IPS-11a (cell line): ENCODE measurements around the gene FOXP1.
"Not testable (repeated sequence)": the region's sequence is repeated elsewhere in the genome, so short reads cannot be mapped to it uniquely, and the experiment has no call there.

ENCODE experiments used
- H3K4me3 ChIP-seq: one replicate; pipeline ENCODE4 v1.5.1; 2013; ENCODE audit warnings: low read depth, low read length, control low read depth

FOXP1 gene

DNA sequence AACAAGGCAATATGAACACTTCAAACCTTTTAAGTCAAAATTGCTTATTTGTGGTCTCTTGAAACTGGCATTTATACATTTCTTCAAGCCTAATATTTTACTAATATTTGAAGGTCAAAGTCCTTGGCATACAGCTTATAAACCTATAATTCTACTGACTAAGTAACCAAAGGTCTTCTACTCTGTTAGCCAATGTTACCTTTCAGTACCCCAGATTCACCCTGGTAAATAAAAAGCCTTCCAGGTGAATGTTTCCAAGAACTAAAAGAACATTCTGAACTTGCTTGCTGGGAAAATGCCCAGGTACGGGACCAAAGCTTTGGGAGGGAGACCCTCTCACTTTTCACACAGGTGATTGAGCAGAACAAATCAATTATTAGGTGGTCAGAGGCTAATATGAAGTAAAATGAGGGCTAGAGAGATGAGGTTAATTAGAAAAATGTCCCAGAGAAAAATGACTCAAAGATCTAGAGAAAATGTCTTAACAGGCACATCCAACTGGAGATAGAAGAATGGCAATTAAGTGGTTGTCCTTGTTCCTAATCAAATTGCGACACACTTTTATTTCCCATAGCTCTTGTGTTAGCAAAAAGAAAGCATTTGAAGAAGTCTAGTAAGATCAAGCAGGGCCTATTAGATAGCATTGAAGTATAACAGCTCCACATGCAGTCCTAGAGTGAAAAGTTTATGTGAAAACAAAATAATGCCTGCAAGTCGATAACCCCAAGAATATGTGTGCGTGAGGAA, 232.0 kb downstream of the FOXP1 start:
- H3K4me3 ChIP-seq, result no peak overlapping the region

DNA sequence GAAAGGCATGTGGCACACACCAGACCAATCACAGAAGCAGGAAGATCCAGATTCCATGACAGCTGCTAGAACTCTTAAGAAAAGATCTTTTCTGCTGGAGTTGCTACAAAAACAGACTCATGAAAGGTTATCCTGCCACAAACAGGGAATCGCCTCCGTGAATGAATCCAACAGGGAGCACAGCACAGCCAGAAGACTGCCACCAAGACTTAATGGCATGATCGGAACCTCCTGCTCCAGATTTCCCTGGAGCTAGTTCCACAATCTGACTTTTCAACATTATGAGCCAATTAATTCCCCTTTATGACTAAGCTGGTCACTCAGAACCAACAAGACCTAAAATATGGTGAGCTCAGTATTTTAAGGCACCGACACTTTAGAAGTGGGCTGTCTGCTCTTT, 232.5 kb downstream of the FOXP1 start:
- H3K4me3 ChIP-seq, result no peak overlapping the region

DNA sequence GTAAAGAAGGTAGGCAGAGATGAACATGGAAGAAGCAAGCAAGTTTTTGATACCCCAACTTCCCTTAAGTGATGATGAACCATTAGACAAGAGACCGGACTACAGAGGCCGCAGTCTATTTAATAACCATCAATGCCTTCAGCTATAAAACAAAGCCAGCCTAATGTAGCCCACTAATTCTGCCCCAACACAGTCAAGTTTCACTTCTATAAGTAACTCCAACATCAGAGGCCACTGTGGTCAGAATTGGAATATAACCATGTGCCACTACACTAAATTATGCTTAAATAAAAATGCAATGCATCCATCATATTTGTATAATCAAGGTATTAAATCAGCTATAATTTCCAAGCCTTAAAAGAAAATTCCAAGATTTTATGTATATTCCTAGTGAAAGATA, 234.7 kb downstream of the FOXP1 start:
- no peak overlapping the region for H3K4me3 ChIP-seq

DNA sequence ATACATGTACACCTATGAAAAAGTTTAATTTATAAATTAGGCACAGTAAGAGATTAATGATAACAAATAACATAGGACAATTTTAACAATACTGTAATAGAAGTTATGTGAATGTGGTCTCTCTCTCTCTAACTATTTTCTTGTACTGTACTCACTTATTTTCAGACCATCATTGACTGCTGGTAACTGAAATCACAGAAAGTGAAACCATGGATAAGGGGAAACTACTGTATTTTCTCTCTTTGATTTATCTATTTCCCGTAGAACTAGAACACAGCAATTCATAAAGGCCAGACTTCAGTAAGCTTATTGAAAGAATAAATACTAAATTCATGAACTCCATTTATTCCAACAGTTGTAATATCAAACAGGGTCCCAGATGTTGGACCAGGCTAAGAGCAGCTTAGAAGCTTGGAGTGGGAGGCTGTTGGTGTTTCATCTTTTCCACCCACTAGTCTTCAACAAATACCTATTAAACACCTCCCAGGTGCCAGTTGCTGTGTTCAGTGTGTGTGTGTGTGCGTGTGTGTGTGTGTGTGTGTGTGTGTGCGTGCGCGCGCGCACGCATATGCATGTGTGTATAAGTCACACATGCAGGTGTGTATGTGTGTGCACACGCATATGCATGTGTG, 235.4 kb downstream of the FOXP1 start:
- no peak overlapping the region for H3K4me3 ChIP-seq

DNA sequence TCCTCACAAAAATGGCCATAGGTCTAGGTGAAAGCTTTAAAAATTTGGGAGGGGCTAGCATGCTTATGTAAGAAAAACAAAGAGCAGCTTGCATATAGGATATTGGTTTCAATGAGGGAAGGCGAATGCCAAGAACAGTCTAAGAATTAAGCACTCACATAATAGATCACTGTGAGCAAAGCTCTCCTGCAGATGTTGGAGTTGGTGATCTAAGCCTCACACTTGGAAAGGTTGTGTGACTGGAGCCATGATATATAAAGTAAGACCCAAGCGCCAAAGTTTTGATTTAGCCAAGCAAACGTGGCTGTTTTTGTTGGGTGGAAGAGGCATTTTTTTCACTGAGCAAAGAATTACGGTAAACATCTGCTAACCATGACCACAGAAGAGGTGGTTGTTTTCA, 237.5 kb downstream of the FOXP1 start:
- H3K4me3 ChIP-seq, result no peak overlapping the region

DNA sequence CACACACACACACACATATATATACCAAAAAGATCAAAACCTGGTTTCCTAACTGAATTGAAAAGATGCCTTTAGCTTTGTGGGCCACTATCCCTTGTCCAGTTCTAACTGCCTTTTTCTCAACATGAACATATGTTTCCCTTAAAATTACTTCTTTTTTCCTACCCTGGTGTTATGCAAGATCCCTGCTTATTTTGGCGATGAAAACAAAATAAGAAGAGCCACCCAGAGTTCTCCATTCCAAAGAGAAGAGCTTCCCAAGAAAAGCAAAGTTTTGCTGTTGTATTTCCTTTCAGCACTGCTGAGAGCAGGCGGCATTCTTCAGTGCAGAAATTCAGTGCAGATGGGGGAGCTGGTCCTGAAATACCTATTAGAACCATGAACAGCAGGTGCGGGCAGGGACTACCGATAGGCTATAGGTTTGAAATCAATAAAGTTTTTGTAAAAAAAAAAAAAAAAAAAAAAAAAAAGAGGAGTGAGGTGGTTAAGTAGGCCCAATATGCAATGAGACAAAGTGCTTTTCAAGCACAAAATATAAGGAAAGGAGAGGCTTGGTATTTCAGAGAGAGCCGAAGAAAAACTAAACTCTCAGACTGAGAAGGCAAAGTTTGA, 238.0 kb downstream of the FOXP1 start:
- no peak overlapping the region for H3K4me3 ChIP-seq

DNA sequence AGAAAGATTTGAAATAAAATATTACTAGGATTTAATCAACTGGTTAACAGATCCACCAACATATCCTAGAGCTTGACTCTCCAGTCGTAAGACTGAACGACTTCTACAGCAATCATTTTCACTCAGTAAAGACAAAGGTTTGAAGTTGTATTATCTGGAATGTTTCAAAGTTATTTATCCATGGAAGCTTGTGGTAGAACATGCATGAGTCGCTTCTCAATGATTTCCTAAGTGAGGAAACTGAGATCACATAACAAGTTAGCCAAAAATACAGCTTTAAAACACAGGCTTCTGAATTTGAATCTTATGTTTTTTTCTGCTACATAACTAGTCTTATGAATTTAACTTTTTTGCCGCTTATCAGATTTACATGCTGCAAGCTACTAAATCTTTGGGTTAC, 241.8 kb downstream of the FOXP1 start:
- no peak overlapping the region for H3K4me3 ChIP-seq

DNA sequence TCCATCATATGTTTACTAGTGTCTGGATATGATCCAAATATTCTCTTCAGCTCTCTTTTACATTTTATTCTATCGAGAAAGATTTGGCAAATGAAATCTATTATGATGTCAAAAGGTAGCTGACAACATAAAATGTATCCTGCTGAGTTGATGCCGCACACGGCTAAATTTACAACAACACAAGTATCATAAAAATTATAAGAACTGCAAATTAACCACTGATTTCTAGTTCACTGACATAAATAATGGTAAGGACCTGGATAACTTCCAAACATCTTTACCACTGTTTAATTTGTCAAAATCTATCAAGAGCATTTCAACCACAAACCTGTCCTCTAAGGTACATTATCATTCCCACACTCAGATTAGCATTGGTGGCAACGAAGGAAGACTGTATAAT, 244.5 kb downstream of the FOXP1 start:
- H3K4me3 ChIP-seq, result no peak overlapping the region

DNA sequence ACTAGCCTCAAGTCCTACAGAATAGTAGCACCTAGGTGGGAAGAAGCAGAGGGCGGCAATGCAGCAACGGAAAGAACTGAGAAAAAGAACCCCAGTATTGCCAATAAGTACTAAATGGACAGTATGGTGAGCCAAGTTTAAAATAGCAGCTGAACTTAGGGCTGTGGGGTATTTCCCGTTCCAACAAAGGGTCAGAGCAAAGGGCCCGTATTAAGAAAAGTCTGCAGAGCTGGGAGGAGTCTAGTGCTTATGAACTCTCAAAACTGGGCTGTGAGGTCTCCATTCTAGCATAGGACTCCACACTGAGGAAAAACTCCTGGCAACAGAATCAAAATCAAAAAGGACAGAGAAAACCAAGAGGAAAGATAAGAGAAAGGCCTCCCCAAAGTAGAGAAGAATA, 250.7 kb downstream of the FOXP1 start:
- no peak overlapping the region for H3K4me3 ChIP-seq

DNA sequence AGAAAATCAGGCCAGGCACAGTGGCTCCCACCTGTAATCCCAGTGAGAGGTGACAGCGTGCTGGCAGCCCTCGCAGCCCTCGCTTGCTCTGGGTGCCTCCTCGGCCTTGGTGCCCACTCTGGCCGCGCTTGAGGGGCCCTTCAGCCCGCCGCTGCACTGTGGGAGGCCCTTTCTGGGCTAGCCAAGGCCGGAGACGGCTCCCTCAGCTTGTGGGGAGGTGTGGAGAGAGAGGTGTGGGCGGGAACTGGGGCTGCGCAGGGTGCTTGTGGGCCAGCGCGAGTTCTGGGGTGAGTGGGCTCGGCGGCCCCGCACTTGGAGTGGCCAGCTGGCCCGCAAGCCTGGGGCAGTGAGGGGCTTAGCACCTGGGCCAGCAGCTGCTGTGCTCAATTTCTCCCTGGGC, 252.6 kb downstream of the FOXP1 start:
- no peak overlapping the region for H3K4me3 ChIP-seq

DNA sequence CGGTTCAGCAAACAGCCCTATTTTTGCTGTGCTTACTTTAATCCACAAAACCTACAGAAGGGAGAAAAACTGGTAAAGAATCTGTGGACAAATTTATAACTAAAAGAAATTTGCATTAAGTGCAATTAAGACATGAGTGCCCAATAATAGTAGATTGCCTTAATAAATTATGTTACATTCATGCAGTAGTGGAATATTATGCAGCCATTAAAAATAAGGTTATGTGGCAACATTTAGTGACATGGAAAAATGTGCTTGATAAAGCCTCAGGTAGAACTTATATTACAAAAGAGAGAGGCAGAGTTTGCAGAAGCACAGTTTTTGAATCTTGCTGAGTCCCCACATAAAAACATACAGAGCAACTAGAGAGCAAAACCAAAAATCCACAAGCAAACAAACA, 253.0 kb downstream of the FOXP1 start:
- no peak overlapping the region for H3K4me3 ChIP-seq

GRCh38 chr3:71329817-71330216, 253.7 kb downstream of the FOXP1 start:
- H3K4me3 ChIP-seq, result no peak overlapping the region

GRCh38 chr3:71328926-71329325, 254.6 kb downstream of the FOXP1 start:
- H3K4me3 ChIP-seq, result no peak overlapping the region

DNA sequence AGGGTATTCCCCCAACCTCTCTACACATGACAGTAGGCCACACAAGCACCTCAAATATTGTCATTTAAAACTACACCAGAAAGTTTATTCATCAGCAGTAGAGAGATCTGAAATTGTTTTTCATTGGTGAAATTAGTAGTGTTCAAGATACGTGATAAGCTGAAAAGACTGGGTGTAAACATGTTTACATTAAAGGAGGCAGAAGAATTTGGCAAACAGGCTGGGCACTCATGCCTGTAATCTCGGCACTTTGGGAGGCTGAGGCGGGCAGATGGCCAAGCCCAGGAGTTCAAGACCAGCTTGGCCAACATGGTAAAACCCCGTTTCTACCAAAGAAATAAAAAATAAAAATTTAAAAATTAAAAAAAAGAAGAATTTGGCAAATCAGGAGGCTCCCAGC, 255.6 kb downstream of the FOXP1 start:
- H3K4me3 ChIP-seq, result no peak overlapping the region

GRCh38 chr3:71325715-71326114, 257.8 kb downstream of the FOXP1 start:
- H3K4me3 ChIP-seq, result no peak overlapping the region

GRCh38 chr3:71324224-71324623, 259.3 kb downstream of the FOXP1 start:
- H3K4me3 ChIP-seq, result not testable (repeated sequence)

DNA sequence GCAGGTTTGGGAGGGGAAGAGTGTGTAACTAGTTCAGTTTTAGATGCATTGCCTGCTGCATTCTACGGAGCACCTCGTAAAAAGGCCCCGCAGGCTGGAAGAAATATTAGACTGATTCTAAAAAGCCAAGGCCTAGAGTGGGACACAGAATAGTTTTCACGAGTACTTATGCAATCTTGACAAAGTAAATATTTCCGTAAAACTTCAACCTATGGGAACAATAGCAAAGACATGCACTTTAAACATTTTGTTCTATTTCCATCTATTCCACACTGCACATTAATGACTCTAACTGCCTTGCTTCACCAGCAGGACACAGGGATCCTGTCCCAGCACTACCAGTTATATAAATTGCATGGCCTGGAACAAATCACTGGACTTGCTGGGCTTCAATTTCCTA, 260.0 kb downstream of the FOXP1 start:
- H3K4me3 ChIP-seq, result no peak overlapping the region

GRCh38 chr3:71322154-71322553, 261.4 kb downstream of the FOXP1 start:
- H3K4me3 ChIP-seq, result no peak overlapping the region

DNA sequence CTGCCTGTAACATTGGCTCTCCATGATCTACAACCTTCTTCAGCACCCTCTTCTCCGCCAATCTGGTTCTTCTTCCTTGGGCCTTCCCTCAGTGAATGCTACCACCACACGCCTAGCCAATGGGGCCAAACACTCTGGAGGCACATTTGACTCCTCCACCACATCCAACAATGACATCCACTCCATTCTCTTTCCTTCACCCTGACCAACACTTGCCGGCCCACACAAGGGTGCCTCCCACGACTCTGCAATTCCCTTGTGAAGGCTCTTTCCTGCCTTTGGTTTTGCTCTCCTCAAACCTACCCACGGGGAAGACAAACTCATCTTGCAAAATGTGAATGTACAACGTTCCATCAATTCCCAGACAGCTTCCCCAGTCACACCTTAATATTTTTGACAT, 263.8 kb downstream of the FOXP1 start:
- H3K4me3 ChIP-seq, result no peak overlapping the region

DNA sequence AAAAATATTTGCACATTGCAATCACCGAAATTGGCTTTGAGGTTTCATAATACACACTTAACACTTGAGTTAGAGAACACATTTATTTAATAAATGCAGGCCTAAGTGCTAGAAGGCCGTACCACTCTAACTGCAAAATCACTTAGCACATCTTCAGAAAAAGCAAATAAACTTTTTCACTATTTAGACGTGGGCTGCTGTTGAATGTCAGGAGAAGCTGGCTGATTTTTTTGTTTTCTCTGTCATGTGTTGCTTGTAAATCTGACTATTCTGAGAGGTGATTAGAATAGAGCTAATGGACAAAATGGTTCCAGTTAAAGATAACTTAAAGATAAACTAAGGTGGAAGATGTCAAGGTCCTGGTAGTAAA, 265.1 kb downstream of the FOXP1 start:
- no peak overlapping the region for H3K4me3 ChIP-seq

- H3K4me3 ChIP-seq, result no peak overlapping the region
Observed at GRCh38 chr3:71317749-71318457, 265.6 kb downstream of the FOXP1 start.

- no peak overlapping the region for H3K4me3 ChIP-seq
Observed at GRCh38 chr3:71317140-71317539, 266.4 kb downstream of the FOXP1 start.
